RWPE2 (cell line): ENCODE data around the gene EMC1.

Experiments used
- ATAC-seq: fragments of 200-7000 bp; cut with Tn5 transposase; 3 replicates; pipeline ENCODE4 v1.9.1; 2021; ENCODE audit warnings: low read depth
- DNase-seq: peaks from one replicate; pipeline ENCODE4 v3.0.0-alpha.2; 2020; ENCODE audit warnings: low spot score
- H3K27ac ChIP-seq: fragments of 450-650 bp; 2 replicates; pipeline ENCODE4 v1.5.1; 2017; ENCODE audit warnings: mild to moderate bottlenecking; ENCODE audit not compliant: poor library complexity, severe bottlenecking
- H3K27me3 ChIP-seq: fragments of 250-450 bp; sonication (Bioruptor Pico); 2 replicates; pipeline ENCODE4 v1.5.1; 2021; ENCODE audit warnings: mild to moderate bottlenecking, moderate library complexity; ENCODE audit not compliant: insufficient read depth, poor library complexity, severe bottlenecking
- H3K36me3 ChIP-seq: fragments of 250-450 bp; sonication (Bioruptor Pico); 2 replicates; pipeline ENCODE4 v1.5.1; 2020; ENCODE audit warnings: low read depth, mild to moderate bottlenecking, moderate library complexity
- H3K4me1 ChIP-seq: fragments of 250-450 bp; sonication (Bioruptor Pico); 2 replicates; pipeline ENCODE4 v1.5.1; 2021; ENCODE audit warnings: mild to moderate bottlenecking, moderate library complexity; ENCODE audit not compliant: insufficient read depth, poor library complexity, severe bottlenecking
- H3K4me3 ChIP-seq: fragments of 250-450 bp; sonication (Bioruptor Pico); 2 replicates; pipeline ENCODE4 v1.5.1; 2021; ENCODE audit warnings: mild to moderate bottlenecking, moderate library complexity; ENCODE audit not compliant: severe bottlenecking
- H3K9me3 ChIP-seq: fragments of 250-450 bp; sonication (Bioruptor Pico); 2 replicates; pipeline ENCODE4 v1.5.1; 2021; ENCODE audit warnings: mild to moderate bottlenecking, moderate library complexity; ENCODE audit not compliant: severe bottlenecking
- CTCF ChIP-seq: fragments of 450-650 bp; IDR thresholded peaks from one replicate; pipeline ENCODE4 v1.5.1; 2017; ENCODE audit warnings: mild to moderate bottlenecking, moderate library complexity; ENCODE audit not compliant: poor library complexity, severe bottlenecking

EMC1 gene

GRCh38 chr1:19178734-19179398 is 72.5 kb downstream of the EMC1 start:
- TF ChIP-seq CTCF, result no peak
- H3K4me1 ChIP-seq, result no peaks in the 10 kb centered on the region
- no peak for DNase-seq
- peaks cover 91% of the 10 kb centered on the region for H3K36me3 ChIP-seq
- no peak overlapping the region for H3K4me3 ChIP-seq
- ATAC-seq, result no peak
- no peak overlapping the region for H3K27ac ChIP-seq
- no peaks in the 10 kb centered on the region for H3K9me3 ChIP-seq
- no peaks in the 10 kb centered on the region for H3K27me3 ChIP-seq

- no peaks in the 10 kb centered on the region for H3K9me3 ChIP-seq
- H3K4me1 ChIP-seq, result no peaks in the 10 kb centered on the region
- H3K36me3 ChIP-seq, result peaks cover 91% of the 10 kb centered on the region
- DNase-seq (no peak), ATAC-seq (no peak)
- TF ChIP-seq CTCF, result no peak
- H3K27me3 ChIP-seq, result no peaks in the 10 kb centered on the region
- no peak overlapping the region for H3K4me3 ChIP-seq
- no peak overlapping the region for H3K27ac ChIP-seq
Measured at GRCh38 chr1:19177811-19178210, 73.5 kb downstream of the EMC1 start.

- no peak for TF ChIP-seq CTCF
- no peak for DNase-seq
- Histone ChIP-seq H3K27me3 (no peaks in the 10 kb centered on the region), H3K27ac (no peak overlapping the region), H3K9me3 (no peaks in the 10 kb centered on the region), H3K4me3 (no peak overlapping the region), H3K4me1 (no peaks in the 10 kb centered on the region), H3K36me3 (peaks cover 95% of the 10 kb centered on the region)
- ATAC-seq, result no peak
Measured at GRCh38 chr1:19169642-19170041, 81.7 kb downstream of the EMC1 start.

- Histone ChIP-seq H3K27me3 (no peaks in the 10 kb centered on the region), H3K4me1 (no peaks in the 10 kb centered on the region), H3K4me3 (no peak overlapping the region), H3K9me3 (no peaks in the 10 kb centered on the region), H3K36me3 (peaks cover 95% of the 10 kb centered on the region), H3K27ac (no peak overlapping the region)
- ATAC-seq (no peak), DNase-seq (no peak)
- no peak for TF ChIP-seq CTCF
Measured at GRCh38 chr1:19167140-19167539, 84.2 kb downstream of the EMC1 start.

- Histone ChIP-seq H3K27ac (no peak overlapping the region), H3K4me1 (no peaks in the 10 kb centered on the region), H3K27me3 (no peaks in the 10 kb centered on the region), H3K36me3 (peaks cover 95% of the 10 kb centered on the region), H3K4me3 (no peak overlapping the region), H3K9me3 (no peaks in the 10 kb centered on the region)
- ATAC-seq (no peak), DNase-seq (no peak)
- TF ChIP-seq CTCF, result no peak
Measured at GRCh38 chr1:19166066-19166465, 85.3 kb downstream of the EMC1 start.
